Trophoblast cell (in vitro differentiated cells and primary cell): Measurements from ENCODE around the gene SUMO4.

Experiments
- DNase-seq, 2 donors: peaks; one replicate each; pipeline ENCODE4 v3.0.0-alpha.2; 2016
- H2AFZ ChIP-seq: 2 replicates; pipeline ENCODE4 v1.6.1; 2013; ENCODE audit warnings: low read length, moderate library complexity, mild to moderate bottlenecking; ENCODE audit not compliant: insufficient read depth, poor library complexity
- H2AK5ac ChIP-seq: 2 replicates; pipeline ENCODE4 v1.6.1; 2013; ENCODE audit warnings: mild to moderate bottlenecking, low read length
- H2BK120ac ChIP-seq: 2 replicates; pipeline ENCODE4 v1.6.1; 2013; ENCODE audit warnings: low read length, mild to moderate bottlenecking, moderate library complexity; ENCODE audit not compliant: insufficient read depth, poor library complexity
- H2BK12ac ChIP-seq: 2 replicates; pipeline ENCODE4 v1.6.1; 2013; ENCODE audit warnings: mild to moderate bottlenecking, low read length, moderate library complexity
- H2BK5ac ChIP-seq: 2 replicates; pipeline ENCODE4 v1.6.1; 2013; ENCODE audit warnings: low read length, low read depth, moderate library complexity, mild to moderate bottlenecking; ENCODE audit not compliant: poor library complexity
- H3K14ac ChIP-seq: 2 replicates; pipeline ENCODE4 v1.6.1; 2013; ENCODE audit warnings: mild to moderate bottlenecking, low read length
- H3K18ac ChIP-seq: 2 replicates; pipeline ENCODE4 v1.6.1; 2013; ENCODE audit warnings: mild to moderate bottlenecking, low read length
- H3K23ac ChIP-seq: 2 replicates; pipeline ENCODE4 v1.6.1; 2013; ENCODE audit warnings: low read length
- H3K27ac ChIP-seq: 2 replicates; pipeline ENCODE4 v1.5.1; 2013; ENCODE audit warnings: low read depth, mild to moderate bottlenecking, inconsistent platforms, low read length, moderate library complexity
- H3K27me3 ChIP-seq: 2 replicates; pipeline ENCODE4 v1.6.1; 2013; ENCODE audit warnings: inconsistent platforms, mild to moderate bottlenecking, low read length, moderate library complexity; ENCODE audit not compliant: insufficient read depth
- H3K36me3 ChIP-seq, 2 experiments: 1 replicate in 1 of 2; 2 replicates in 1 of 2; pipeline ENCODE4 v1.6.1; 2013; ENCODE audit warnings: low read length in 2 of 2, mild to moderate bottlenecking in 2 of 2, moderate library complexity in 1 of 2; ENCODE audit not compliant: insufficient read depth in 2 of 2, control insufficient read depth in 1 of 2
- H3K4ac ChIP-seq: 2 replicates; pipeline ENCODE4 v1.6.1; 2013; ENCODE audit warnings: low read depth, mild to moderate bottlenecking, low read length, moderate library complexity
- H3K4me1 ChIP-seq, 2 experiments: 1 replicate in 1 of 2; 2 replicates in 1 of 2; pipeline ENCODE4 v1.6.1; 2013; ENCODE audit warnings: low read length in 2 of 2, mild to moderate bottlenecking in 2 of 2, moderate library complexity in 1 of 2; ENCODE audit not compliant: insufficient read depth in 2 of 2, control insufficient read depth in 1 of 2
- H3K4me2 ChIP-seq: 2 replicates; pipeline ENCODE4 v1.6.1; 2013; ENCODE audit warnings: inconsistent platforms, mild to moderate bottlenecking, low read length, moderate library complexity
- H3K4me3 ChIP-seq: 2 replicates; pipeline ENCODE4 v1.5.1; 2013; ENCODE audit warnings: mild to moderate bottlenecking, low read depth, low read length, inconsistent platforms
- H3K79me1 ChIP-seq: one replicate; pipeline ENCODE4 v1.6.1; 2013; ENCODE audit warnings: low read length
- H3K79me2 ChIP-seq: 2 replicates; pipeline ENCODE4 v1.6.1; 2013; ENCODE audit warnings: low read length, mild to moderate bottlenecking; ENCODE audit not compliant: control insufficient read depth, insufficient read depth, poor library complexity
- H3K9ac ChIP-seq: 2 replicates; pipeline ENCODE4 v1.6.1; 2013; ENCODE audit warnings: mild to moderate bottlenecking, low read length
- H3K9me3 ChIP-seq: 2 replicates; pipeline ENCODE4 v1.6.1; 2013; ENCODE audit warnings: low read depth, mild to moderate bottlenecking, control low read depth, inconsistent platforms, low read length; ENCODE audit not compliant: insufficient read depth
- H4K12ac ChIP-seq: 2 replicates; pipeline ENCODE4 v1.6.1; 2013; ENCODE audit warnings: low read depth, mild to moderate bottlenecking, low read length, moderate library complexity
- H4K8ac ChIP-seq: 2 replicates; pipeline ENCODE4 v1.6.1; 2013; ENCODE audit warnings: low read depth, mild to moderate bottlenecking, low read length, moderate library complexity
- H4K91ac ChIP-seq: one replicate; pipeline ENCODE4 v1.6.1; 2013; ENCODE audit warnings: low read depth, mild to moderate bottlenecking, low read length, moderate library complexity
- WGBS: extraction: QIAGEN DNeasy Blood & Tissue Kit; methylation state at CpG from one replicate; pipeline ENCODE4 v1.1.7; 2013; ENCODE audit warnings: missing lambda C conversion rate; ENCODE audit not compliant: insufficient read length, insufficient coverage; ENCODE audit errors: extremely low coverage; 5-methylcytosine and 5-hydroxymethylcytosine counted together

The SUMO4 gene

DNA sequence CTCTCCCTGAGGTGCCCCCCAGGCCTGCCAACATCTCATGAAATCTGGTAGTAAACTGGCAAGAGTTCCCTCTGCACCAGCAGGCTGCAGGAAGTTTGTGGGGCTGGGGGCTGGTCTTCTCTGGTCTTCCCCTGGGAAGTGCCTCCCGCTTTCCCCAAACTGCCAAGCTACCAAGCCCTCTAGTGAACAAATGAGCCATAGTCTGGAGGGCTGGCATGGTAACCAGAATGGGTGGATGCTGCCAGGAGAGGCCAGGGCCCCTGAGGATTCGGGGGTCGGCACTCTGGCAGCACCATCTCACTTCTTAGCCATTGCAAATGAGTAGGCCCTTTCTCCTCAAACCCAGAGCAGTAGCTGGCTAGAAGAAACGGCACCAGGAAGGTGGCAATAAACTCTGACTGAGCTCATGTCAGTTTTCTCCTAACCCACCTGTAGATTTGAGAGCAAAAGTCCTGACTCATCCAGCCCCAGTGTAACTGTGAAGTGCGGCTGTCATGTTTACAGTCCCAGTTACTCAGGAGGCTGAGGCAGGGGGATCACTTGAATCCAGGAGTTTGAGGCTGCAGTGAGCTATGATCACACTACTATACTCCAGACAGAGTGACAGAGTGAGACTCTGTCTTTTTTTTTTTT lies 48.9 kb downstream of the SUMO4 start:
- no peak overlapping the region for H4K91ac ChIP-seq
- no CpG with 5 or more reads among the region's 5 CpGs for WGBS

DNA sequence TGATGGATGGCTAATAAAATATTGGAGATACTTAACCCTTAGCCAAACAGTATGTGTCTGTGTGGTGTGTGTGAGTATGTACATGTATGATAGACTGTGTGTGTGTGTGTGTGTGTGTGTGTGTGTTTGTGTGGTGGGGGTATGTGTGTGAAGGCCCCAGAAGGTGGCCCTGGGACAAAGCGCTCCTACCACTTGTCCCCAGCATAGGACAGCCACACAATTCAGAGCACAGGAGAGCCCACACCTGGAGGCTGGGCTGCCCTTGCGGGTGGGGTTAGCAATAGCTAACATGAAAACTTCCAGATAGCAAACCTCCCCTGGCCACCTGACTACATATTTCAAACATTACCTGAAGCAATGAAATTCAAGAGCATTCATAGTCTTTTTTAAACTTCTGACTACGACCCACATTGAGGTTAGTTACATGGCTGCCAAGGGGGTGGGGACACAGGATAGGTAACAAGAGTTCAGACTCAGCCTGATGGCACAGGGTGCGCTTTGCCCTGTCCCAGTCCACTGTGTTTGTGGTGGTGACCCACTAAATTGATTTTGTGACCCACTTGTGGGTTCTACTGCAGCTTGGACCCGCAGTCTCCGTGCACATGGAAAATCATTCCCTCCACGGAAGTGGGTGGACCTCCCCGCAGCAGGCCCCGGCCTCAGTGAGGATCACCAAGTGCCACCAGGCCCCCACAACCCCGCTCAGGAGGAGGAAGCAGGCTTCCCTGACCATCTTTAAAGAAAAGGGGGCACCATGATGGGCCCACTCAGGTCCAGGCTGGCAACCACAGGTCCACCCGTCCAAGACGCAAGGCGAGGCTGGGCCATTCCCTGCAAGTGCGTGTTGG lies 50.0 kb downstream of the SUMO4 start:
- H2AK5ac ChIP-seq: no peak overlapping the region
- H2AFZ ChIP-seq: no peak overlapping the region
- peaks cover 4% of the 10 kb centered on the region for H3K9me3 ChIP-seq
- no peak overlapping the region for H2BK120ac ChIP-seq
- H2BK5ac ChIP-seq: no peak overlapping the region
- no peak overlapping the region for H3K9ac ChIP-seq
- H4K12ac ChIP-seq: no peak overlapping the region
- no peak overlapping the region for H2BK12ac ChIP-seq
- no peak overlapping the region for H4K91ac ChIP-seq
- H3K4me1 ChIP-seq: peaks cover 11 to 13% of the 10 kb centered on the region in 2 experiments
- H4K8ac ChIP-seq: no peak overlapping the region
- H3K23ac ChIP-seq: no peak overlapping the region
- H3K4ac ChIP-seq: no peak overlapping the region
- H3K79me1 ChIP-seq: no peaks in the 10 kb centered on the region
- no peaks in the 10 kb centered on the region for H3K36me3 ChIP-seq
- H3K18ac ChIP-seq: no peak overlapping the region
- H3K14ac ChIP-seq: no peak overlapping the region
- WGBS: no CpG with 5 or more reads among the region's 14 CpGs
- DNase-seq: peak in 1 of 2 donors; percentile 31
- H3K4me3 ChIP-seq: no peak overlapping the region
- H3K27me3 ChIP-seq: peaks cover 24% of the 10 kb centered on the region
- H3K4me2 ChIP-seq: peak overlapping the region; percentile 91
- H3K79me2 ChIP-seq: no peaks in the 10 kb centered on the region
- no peak overlapping the region for H3K27ac ChIP-seq

More for the DNA sequence above, 48.9 kb downstream of the SUMO4 start:
- Histone ChIP-seq H3K4me3 (no peak overlapping the region), H3K4me1 (peaks cover 11% of the 10 kb centered on the region in 2 experiments), H4K12ac (no peak overlapping the region), H3K9ac (no peak overlapping the region), H3K23ac (no peak overlapping the region), H3K27ac (no peak overlapping the region), H4K8ac (no peak overlapping the region), H2AK5ac (no peak overlapping the region), H2BK5ac (no peak overlapping the region), H2BK12ac (no peak overlapping the region), H3K36me3 (no peaks in the 10 kb centered on the region), H3K18ac (no peak overlapping the region), H2BK120ac (no peak overlapping the region), H3K4ac (no peak overlapping the region), H3K27me3 (peaks cover 24% of the 10 kb centered on the region), H2AFZ (no peak overlapping the region), H3K79me1 (no peaks in the 10 kb centered on the region), H3K14ac (no peak overlapping the region), H3K9me3 (peaks cover 8% of the 10 kb centered on the region), H3K4me2 (no peak overlapping the region), H3K79me2 (no peaks in the 10 kb centered on the region)
- DNase-seq: no peak
